Vagina (tissue), 2 donors: ENCODE data around the gene OR4K2. TPM values are rescaled to one million over a fixed set of nuclear protein-coding genes. Genes with fewer than 3 reads are reported as not detected.

Experiments used
- DNase-seq, 2 donors: peaks; one replicate each; pipeline ENCODE4 v3.0.0-alpha.2; 2017; ENCODE audit errors: extremely low spot score in 2 of 2
- H3K27ac ChIP-seq: fragments of 200-600 bp; sonication (generic); one replicate; pipeline ENCODE4 v1.5.1; 2019
- H3K27me3 ChIP-seq: fragments of 200-600 bp; sonication (generic); one replicate; pipeline ENCODE4 v1.5.1; 2019
- H3K36me3 ChIP-seq, 2 donors: fragments of 200-600 bp; sonication (generic); one replicate each; pipeline ENCODE4 v1.5.1; 2017 to 2019
- H3K4me1 ChIP-seq: fragments of 200-600 bp; sonication (generic); one replicate; pipeline ENCODE4 v1.5.1; 2019
- H3K4me3 ChIP-seq, 2 donors: fragments of 200-600 bp; sonication (generic); 1 replicate in 1 of 2; 2 replicates in 1 of 2; pipeline ENCODE4 v1.5.1; 2016 to 2019
- H3K9me3 ChIP-seq: fragments of 200-600 bp; sonication (generic); one replicate; pipeline ENCODE4 v1.5.1; 2019
- POLR2A ChIP-seq, 2 donors: fragments of 450-650 bp; IDR thresholded peaks; one replicate each; pipeline ENCODE4 v1.6.1; 2017; ENCODE audit warnings: antibody characterized with exemption in 2 of 2, mild to moderate bottlenecking in 2 of 2, moderate library complexity in 2 of 2
- POLR2AphosphoS5 ChIP-seq, 2 donors: sonication (generic); formaldehyde crosslinking; IDR thresholded peaks; one replicate each; pipeline ENCODE4 v1.9.0; 2017; ENCODE audit warnings: antibody characterized with exemption in 2 of 2, mild to moderate bottlenecking in 2 of 2, low read depth in 1 of 2; ENCODE audit not compliant: insufficient read depth in 1 of 2
- intact Hi-C: fragments of 100-400 bp; cut with DNase I; formaldehyde crosslinking; loops from one replicate; pipeline ENCODE4 v1.15.1; 2023
- total RNA-seq: library from RNA; depleted of rRNA; stranded (reverse); fragments of >200 nt; gene quantifications from one replicate; pipeline ENCODE4 v1.2.3, GENCODE V29; 2016
- TF ChIP-seq, protein P1 (sequence below), 3 experiments: fragments of 450-650 bp in 2 of 3; fragments of 200-600 bp in 1 of 3; sonication (generic) in 1 of 3; IDR thresholded peaks; one replicate each; pipeline ENCODE4 v1.5.1; 2017 to 2019; ENCODE audit warnings: antibody characterized with exemption in 3 of 3, mild to moderate bottlenecking in 2 of 3, moderate library complexity in 2 of 3

Gene OR4K2
- total RNA-seq, 1 donor from 2014 or later = not detected

DNA sequence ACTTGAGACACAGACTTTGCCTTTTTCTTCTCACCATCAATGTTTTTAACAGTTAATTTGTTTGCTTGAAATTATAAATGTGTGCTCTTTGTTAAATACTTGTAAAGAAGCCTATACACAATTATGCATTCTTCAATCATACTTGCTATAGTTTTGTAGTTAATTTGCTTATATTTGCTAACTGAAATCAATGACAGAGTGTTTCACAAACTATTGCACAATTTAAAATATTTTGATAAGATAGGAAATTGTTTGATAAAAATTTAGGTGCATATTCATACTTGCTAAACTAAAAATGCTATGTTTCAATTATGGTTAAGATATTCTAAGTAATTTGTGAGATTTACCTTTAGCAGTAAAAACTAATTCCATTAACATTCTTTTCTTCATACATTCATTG is 31.7 kb downstream of the OR4K2 start:
- no peaks in the 10 kb centered on the region for H3K27me3 ChIP-seq
- TF ChIP-seq POLR2AphosphoS5 (IDR thresholded peaks at IDR 0.05; ENCODE audit: insufficient read depth in 1 of 2, low read depth in 1 of 2) = no peak
- TF ChIP-seq POLR2A (IDR thresholded peaks at IDR 0.05) = no peak
- TF ChIP-seq, protein P1, sequence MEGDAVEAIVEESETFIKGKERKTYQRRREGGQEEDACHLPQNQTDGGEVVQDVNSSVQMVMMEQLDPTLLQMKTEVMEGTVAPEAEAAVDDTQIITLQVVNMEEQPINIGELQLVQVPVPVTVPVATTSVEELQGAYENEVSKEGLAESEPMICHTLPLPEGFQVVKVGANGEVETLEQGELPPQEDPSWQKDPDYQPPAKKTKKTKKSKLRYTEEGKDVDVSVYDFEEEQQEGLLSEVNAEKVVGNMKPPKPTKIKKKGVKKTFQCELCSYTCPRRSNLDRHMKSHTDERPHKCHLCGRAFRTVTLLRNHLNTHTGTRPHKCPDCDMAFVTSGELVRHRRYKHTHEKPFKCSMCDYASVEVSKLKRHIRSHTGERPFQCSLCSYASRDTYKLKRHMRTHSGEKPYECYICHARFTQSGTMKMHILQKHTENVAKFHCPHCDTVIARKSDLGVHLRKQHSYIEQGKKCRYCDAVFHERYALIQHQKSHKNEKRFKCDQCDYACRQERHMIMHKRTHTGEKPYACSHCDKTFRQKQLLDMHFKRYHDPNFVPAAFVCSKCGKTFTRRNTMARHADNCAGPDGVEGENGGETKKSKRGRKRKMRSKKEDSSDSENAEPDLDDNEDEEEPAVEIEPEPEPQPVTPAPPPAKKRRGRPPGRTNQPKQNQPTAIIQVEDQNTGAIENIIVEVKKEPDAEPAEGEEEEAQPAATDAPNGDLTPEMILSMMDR (IDR thresholded peaks at IDR 0.05) = no peak
- DNase-seq = no peak

DNA sequence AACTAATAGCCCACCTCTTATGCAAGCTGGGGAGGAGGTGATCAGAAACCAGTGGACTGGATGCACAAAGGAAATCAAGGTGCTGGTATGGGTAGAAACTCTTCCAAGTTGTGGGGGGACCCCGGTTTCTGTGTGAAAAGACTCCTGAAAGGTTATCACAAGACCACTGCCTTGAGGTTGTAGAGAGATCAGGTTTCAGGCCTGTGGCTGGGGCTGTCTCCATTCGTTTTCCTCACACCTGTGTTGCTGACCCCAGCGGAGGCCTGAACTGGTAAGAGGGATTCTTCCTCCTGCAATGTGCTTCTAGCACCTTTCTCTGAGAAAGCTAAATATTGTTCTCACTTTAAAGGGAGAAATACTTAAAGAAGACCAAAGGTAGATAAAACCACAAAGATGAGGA is 36.2 kb downstream of the OR4K2 start:
- no peak for DNase-seq
- no peak overlapping the region for H3K4me3 ChIP-seq
- no peaks in the 10 kb centered on the region for H3K4me1 ChIP-seq
- H3K27ac ChIP-seq = no peak overlapping the region
- TF ChIP-seq POLR2AphosphoS5 (IDR thresholded peaks at IDR 0.05; ENCODE audit: insufficient read depth in 1 of 2, low read depth in 1 of 2) (no peak), POLR2A (IDR thresholded peaks at IDR 0.05) (no peak)
- TF ChIP-seq, protein P1 (IDR thresholded peaks at IDR 0.05) = no peak
- intact Hi-C loops = no loop called here
- H3K27me3 ChIP-seq = no peaks in the 10 kb centered on the region
- H3K9me3 ChIP-seq = no peaks in the 10 kb centered on the region
- no peaks in the 10 kb centered on the region for H3K36me3 ChIP-seq

More for the DNA sequence above, 31.7 kb downstream of the OR4K2 start:
- H3K9me3 ChIP-seq = no peaks in the 10 kb centered on the region
- intact Hi-C loops = no loop called here
- no peaks in the 10 kb centered on the region for H3K36me3 ChIP-seq
- no peaks in the 10 kb centered on the region for H3K4me1 ChIP-seq
- no peak overlapping the region for H3K27ac ChIP-seq
- no peak overlapping the region for H3K4me3 ChIP-seq

DNA sequence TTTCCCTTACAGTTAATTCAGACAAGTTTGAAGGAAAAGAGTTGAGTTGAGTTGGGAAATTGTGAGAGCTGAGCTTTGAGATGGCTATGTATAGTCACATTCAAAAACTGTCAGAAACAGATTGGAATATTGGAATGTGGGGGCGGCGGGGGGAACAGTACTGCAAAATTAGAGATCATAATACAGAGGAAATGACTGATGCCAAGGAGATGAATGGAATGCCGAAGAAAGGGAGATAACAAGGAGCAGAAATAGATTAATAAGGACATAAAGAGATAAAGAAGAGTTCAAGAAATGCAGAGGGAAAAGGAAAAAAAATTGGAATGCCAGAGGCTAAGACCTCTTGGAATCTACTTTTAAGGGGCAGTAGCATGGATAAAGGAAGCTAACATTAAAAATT is 42.3 kb downstream of the OR4K2 start:
- Histone ChIP-seq H3K27ac (no peak overlapping the region), H3K4me1 (no peaks in the 10 kb centered on the region), H3K27me3 (no peaks in the 10 kb centered on the region), H3K9me3 (no peaks in the 10 kb centered on the region), H3K4me3 (no peak overlapping the region), H3K36me3 (no peaks in the 10 kb centered on the region)
- TF ChIP-seq POLR2AphosphoS5 (IDR thresholded peaks at IDR 0.05; ENCODE audit: insufficient read depth in 1 of 2, low read depth in 1 of 2) (no peak), POLR2A (IDR thresholded peaks at IDR 0.05) (no peak)
- TF ChIP-seq, protein P1 (IDR thresholded peaks at IDR 0.05) = no peak
- intact Hi-C loops = no loop called here
- no peak for DNase-seq

DNA sequence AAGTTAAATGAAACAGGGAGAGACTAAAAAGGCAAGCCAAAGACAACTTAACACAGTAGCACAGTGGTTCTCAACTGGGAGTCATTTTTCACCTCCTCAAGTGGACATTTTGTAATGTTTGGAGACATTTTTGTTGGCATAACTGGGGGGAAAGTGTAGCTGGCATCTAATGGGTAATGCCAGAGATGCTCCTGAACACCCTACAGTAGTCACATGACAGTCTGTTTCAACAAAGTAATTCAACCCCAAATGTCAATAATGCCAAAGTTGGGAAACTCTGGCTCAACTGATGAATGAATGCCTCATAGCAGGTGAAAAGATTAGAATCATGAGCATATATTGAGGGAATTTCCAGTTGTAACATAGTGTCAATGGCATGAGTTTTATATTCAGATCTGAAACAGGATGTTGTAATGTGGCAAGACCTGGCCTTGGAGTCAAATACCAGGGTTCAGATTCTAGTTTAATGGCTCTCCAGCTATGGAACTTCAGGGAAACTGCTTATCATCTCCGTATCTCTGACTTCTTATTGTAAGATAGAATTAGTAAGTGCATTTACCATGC is 43.1 kb downstream of the OR4K2 start:
- no peak for DNase-seq
- Histone ChIP-seq H3K27ac (no peak overlapping the region), H3K4me1 (no peaks in the 10 kb centered on the region), H3K27me3 (no peaks in the 10 kb centered on the region), H3K4me3 (no peak overlapping the region), H3K9me3 (no peaks in the 10 kb centered on the region), H3K36me3 (no peaks in the 10 kb centered on the region)
- intact Hi-C loops = no loop called here
- no peak for TF ChIP-seq POLR2A (IDR thresholded peaks at IDR 0.05)
- TF ChIP-seq, protein P1 (IDR thresholded peaks at IDR 0.05) = no peak
- TF ChIP-seq POLR2AphosphoS5 (IDR thresholded peaks at IDR 0.05; ENCODE audit: insufficient read depth in 1 of 2, low read depth in 1 of 2) = no peak

DNA sequence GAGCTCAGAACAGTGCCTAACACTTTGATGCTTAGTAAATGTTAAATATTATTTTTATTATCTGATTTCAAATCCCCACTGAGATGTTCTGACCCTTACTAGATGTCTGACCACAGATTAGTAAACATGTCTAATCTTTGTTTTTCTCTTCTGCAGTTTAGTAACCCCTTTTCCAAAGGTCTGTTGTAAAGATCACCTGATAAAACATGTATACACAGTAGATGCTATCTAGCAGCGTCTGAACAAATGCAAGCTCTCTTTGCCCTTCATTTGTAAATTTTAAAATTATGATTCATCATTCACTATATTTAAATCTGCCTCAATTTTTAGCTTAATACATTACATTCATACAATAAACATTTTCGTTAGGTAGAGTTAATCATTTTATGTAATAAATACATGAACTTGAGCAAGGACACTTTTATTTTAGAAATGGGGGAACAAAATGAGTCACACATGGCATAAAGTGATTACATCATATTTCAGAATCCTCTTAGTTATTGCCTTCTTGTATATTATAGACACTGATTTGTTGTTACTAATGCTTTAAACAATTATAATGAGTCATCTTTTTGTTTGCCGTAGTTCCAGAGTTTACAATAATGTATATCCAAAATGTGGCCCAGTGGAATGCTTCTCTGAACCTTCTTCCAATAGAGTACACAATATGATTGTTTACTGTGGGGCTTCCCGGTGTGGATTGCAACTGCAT is 43.8 kb downstream of the OR4K2 start:
- no peak overlapping the region for H3K4me3 ChIP-seq
- no peak overlapping the region for H3K27ac ChIP-seq
- no peaks in the 10 kb centered on the region for H3K4me1 ChIP-seq
- no peaks in the 10 kb centered on the region for H3K9me3 ChIP-seq
- H3K36me3 ChIP-seq = no peaks in the 10 kb centered on the region
- DNase-seq = no peak
- TF ChIP-seq, protein P1 (IDR thresholded peaks at IDR 0.05) = no peak
- TF ChIP-seq POLR2A (IDR thresholded peaks at IDR 0.05) (no peak), POLR2AphosphoS5 (IDR thresholded peaks at IDR 0.05; ENCODE audit: insufficient read depth in 1 of 2, low read depth in 1 of 2) (no peak)
- no peaks in the 10 kb centered on the region for H3K27me3 ChIP-seq
- intact Hi-C loops = no loop called here
